ENCODE measurements around the gene ANAPC2. TPM values are rescaled to one million over a fixed set of nuclear protein-coding genes. Genes with fewer than 3 reads are reported as not detected.

ANAPC2 gene
- total RNA-seq, 4 donors from 2014 or later, result 37.7 to 118 (median 78.7) TPM

- peak; percentile 91 to 96 (median 96) for DNase-seq
- peak within 1 kb of the TSS; percentile 87 to 98 (median 89) for H3K27ac ChIP-seq
- no peaks in the 10 kb centered on the region for H3K27me3 ChIP-seq
- H3K4me3 ChIP-seq, result peak within 1 kb of the TSS; percentile 90 to 100 (median 95)
- no peaks in the 10 kb centered on the region for H3K9me3 ChIP-seq
- TF ChIP-seq POLR2A (IDR thresholded peaks at IDR 0.05) (peak; percentile 81 to 82), CTCF (IDR thresholded peaks at IDR 0.05) (peak in 1 of 6 experiments; percentile 15)
- peaks cover 5 to 48% (median 28%) of the 10 kb centered on the region in 4 donors for H3K4me1 ChIP-seq
- no peaks in the 10 kb centered on the region for H3K36me3 ChIP-seq
These were observed 17.0 kb upstream of the ANAPC2 start, which contains the start of the genes NDOR1 and TMEM203 for GRCh38 chr9:137205126-137206069. Gene NDOR1 (plus strand): TSS chr9:137205700. CDS start chr9:137205778, 78 bp downstream. Gene TMEM203 (minus strand): TSS chr9:137205648. CDS start chr9:137205414, 234 bp downstream.

GRCh38 chr9:137204731-137205125, 16.4 kb upstream of the ANAPC2 start:
- H3K36me3 ChIP-seq, result no peaks in the 10 kb centered on the region
- H3K9me3 ChIP-seq, result no peaks in the 10 kb centered on the region
- no peak for DNase-seq
- peaks cover 5 to 50% (median 29%) of the 10 kb centered on the region in 4 donors for H3K4me1 ChIP-seq
- peak overlapping the region; percentile 90 to 100 (median 95) for H3K4me3 ChIP-seq
- peak overlapping the region; percentile 87 to 98 (median 89) for H3K27ac ChIP-seq
- no peak for TF ChIP-seq POLR2A (IDR thresholded peaks at IDR 0.05)
- TF ChIP-seq CTCF (IDR thresholded peaks at IDR 0.05), result no peak
- no peaks in the 10 kb centered on the region for H3K27me3 ChIP-seq

- TF ChIP-seq POLR2A (IDR thresholded peaks at IDR 0.05) (no peak), CTCF (IDR thresholded peaks at IDR 0.05) (no peak)
These were observed 14.6 kb upstream of the ANAPC2 start for GRCh38 chr9:137202966-137203365.

GRCh38 chr9:137201205-137201868, 13.0 kb upstream of the ANAPC2 start:
- TF ChIP-seq POLR2A (IDR thresholded peaks at IDR 0.05), result peak in 1 of 2 donors; percentile 34
- no peak for TF ChIP-seq CTCF (IDR thresholded peaks at IDR 0.05)
- Histone ChIP-seq H3K27ac (peak overlapping the region; percentile 61 to 98 (median 88)), H3K4me1 (peaks cover 4 to 69% (median 29%) of the 10 kb centered on the region in 4 donors), H3K36me3 (no peaks in the 10 kb centered on the region), H3K9me3 (no peaks in the 10 kb centered on the region), H3K27me3 (no peaks in the 10 kb centered on the region), H3K4me3 (peak overlapping the region; percentile 41 to 96 (median 83))
- DNase-seq, result no peak

More at GRCh38 chr9:137202966-137203365, 14.6 kb upstream of the ANAPC2 start:
- peaks cover 5 to 68% (median 33%) of the 10 kb centered on the region in 4 donors for H3K4me1 ChIP-seq
- H3K36me3 ChIP-seq, result no peaks in the 10 kb centered on the region
- no peaks in the 10 kb centered on the region for H3K9me3 ChIP-seq
- H3K27me3 ChIP-seq, result no peaks in the 10 kb centered on the region
- no peak overlapping the region for H3K27ac ChIP-seq
- no peak for DNase-seq
- no peak overlapping the region for H3K4me3 ChIP-seq
